Islet of Langerhans (tissue), 1 donor: ENCODE data around the gene SLC40A1.

Source experiments
- FAIRE-seq: peaks from one replicate; lab custom pipeline; 2011; peaks lifted over from hg19 to GRCh38; lab: Jason Lieb, UNC

The SLC40A1 gene

DNA sequence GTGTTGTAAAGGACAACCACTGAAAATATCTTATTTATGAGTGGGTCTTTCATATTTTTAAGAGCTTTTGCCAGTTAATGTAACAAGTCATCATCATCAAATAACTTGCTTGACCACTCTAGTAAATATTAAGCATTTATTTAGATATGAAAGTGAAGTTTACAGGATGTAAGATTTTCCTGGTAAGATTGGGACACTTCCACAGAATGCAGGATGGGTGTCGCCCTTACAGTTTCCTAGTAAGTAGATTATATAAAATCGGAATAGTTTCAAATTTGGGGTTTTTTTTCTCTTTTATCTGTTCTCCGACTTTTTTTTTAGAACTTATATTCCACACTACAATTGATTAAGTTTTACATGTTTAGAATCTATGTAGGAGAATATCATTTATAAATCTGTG lies 14.8 kb upstream of the SLC40A1 start:
- FAIRE-seq = no peak

- no peak for FAIRE-seq
Measured at GRCh38 chr2:189594305-189594704, 13.7 kb upstream of the SLC40A1 start.

- no peak for FAIRE-seq
Measured at GRCh38 chr2:189593115-189593514, 12.5 kb upstream of the SLC40A1 start.

DNA sequence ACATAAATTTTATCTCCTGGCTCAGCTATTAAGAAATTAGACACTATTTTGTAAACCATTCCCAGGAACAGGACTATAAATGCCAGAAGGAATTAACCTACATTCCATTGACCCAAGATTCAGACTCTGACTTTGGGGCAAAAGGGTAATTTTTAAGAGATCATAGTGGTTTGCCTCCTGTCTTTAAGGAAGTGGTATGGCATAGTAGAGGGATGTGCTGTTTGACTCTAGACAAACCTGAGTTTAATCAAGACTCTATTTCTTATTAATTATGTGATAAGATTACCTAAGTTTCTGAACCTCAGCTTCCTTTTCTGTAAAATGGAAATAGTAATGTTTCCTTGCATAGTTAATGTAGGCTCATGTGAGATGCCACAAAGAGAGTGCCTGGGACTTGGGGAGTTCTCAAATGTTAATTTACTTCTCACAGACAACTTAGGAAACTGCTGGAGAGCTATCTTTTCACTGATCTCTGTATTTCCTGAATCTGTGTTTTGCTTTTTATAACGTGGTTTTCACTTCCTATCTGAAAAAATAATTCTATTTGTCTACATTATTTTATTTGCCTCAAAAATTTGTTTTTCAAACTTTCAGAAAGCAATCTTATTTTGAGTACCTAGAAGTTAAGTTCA lies 11.9 kb upstream of the SLC40A1 start:
- no peak for FAIRE-seq

DNA sequence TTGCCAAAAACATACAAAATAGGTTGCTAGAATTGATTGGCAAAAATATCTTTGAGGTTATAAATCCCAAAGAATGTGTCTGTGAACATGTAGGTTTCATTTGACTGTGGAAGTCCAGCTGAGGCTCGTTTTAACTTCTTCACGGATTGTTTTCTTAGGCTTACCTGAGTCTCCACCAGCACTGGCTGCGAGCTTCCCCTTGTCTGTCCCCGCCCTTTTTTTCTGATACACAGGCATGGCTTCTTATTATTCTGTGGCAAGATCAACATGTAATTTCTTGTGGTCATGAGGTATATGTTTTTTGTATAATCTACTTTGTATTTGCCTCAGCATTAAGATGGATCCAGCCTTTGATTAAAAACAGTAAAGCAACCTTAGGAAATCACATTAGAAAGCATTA lies 7.2 kb upstream of the SLC40A1 start:
- no peak for FAIRE-seq

DNA sequence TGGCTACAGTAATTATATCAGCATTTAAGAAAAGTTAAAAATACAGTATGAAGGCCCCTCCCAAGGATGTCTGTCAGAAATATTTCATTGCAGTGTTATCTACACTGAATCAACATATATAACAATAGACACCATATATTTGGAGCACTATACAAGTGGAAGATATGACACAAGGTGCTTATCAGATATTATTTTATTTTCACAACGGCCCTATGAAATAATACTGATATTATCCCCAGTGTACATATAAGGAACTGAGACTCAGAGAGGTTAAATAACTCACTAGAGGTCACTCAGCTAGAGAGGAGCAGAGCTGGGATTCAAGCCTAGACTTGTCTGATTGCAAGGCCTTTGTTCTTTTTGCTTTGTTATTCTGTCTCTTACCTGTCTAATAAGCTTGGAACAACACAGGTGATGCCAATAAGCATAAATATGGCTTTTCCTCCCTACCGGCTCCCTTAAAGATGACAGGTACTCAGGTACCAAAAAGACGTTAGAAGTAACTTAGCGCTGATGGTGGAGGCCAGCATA lies 4.7 kb upstream of the SLC40A1 start:
- no peak for FAIRE-seq

DNA sequence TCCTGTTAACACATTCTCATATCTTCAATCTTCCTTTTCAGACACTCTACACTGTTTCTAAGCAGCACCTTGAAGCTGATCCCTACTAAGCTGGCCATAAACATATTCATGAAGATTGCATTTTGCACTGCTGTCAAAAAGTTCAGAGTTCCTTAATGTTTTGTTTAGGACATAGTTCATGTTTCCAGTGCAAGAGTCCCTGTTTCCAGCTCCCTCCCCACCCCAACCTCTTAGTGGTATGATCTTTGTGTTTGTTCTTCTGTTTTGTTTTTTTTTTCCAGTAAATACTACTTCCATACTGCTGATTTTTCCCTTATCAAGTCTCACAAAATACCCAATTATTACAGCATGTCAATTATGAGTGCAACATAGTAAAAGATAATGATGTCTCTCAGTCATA lies 4.1 kb upstream of the SLC40A1 start:
- FAIRE-seq = no peak

DNA sequence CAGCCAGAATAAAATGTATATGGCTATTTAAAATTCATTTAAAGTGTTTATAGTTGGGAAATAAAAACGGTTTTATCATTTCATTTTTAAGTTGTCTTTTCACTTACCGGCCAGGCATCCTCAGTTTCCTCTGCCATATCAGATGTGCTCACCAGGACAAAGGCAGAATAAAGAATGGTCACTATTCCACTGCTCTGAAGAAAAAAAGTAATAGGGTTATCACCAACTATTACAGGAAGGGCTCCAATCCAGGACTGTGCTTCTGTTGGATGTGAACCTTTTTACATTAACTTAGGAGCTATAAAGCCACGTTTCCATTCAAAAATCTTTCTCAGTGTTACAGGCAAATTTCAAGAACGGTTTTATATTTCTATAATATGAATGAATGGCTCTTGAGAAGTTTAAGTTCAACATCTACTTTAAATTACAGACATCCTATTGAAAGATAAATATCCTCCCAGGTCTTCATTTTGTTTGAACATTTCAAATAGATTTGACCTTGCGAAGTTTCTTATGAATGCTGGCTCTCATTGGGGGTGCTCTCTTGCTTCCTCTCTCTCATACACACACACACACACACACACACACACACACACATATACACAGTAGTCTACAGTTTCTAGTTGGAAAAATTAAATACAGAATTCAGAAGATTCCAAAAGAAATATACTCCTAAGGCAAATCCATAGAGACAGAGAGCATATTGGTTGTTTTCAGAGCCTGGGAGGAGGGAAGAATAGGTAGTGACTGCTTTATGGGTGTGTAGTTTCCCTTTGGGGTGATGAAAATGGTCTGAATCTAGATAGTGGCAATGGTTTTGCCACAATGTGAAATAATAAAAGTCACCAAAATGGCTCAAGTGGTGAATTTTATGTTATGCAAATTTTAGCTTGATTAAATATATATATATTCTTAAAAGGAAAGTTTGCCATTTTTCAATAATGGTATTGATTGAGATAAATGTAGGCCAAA lies 2.9 kb upstream of the SLC40A1 start:
- no peak for FAIRE-seq

GRCh38 chr2:189582809-189583192 lies 2.2 kb upstream of the SLC40A1 start:
- FAIRE-seq = no peak

DNA sequence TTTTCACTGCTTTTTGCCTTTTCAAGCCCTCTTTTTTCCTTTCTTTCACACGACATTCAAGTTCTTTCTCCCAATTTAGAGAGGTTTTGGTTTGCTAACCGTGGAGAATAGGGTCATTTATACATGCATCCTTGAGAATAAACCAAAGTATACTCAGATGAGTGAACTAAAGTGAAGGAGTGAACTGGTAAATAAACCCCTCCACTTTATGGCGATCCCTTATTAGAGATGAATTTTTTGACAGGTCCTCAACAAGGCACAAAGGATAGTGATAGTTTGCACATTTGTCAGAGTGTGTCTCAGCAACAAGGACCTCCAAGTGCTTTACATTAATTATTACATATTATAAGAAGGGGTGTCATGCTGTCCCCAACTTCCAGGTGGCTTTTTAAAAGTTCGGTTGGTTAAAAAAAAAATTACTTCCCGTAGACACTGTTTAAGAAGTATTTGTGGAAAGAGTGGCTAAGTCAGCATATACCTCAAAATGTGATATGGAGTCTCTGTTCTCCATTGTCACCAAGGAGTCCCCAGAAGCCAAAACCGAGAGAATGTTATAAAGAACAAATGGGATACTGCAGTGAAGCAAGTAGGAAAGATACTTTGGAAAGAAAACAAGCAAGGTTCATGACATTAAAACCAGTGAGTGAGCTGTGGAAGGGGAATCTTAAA lies 1.7 kb upstream of the SLC40A1 start:
- no peak for FAIRE-seq

- FAIRE-seq = no peak
Measured at GRCh38 chr2:189581354-189582139, 961 bp upstream of the SLC40A1 start.

DNA sequence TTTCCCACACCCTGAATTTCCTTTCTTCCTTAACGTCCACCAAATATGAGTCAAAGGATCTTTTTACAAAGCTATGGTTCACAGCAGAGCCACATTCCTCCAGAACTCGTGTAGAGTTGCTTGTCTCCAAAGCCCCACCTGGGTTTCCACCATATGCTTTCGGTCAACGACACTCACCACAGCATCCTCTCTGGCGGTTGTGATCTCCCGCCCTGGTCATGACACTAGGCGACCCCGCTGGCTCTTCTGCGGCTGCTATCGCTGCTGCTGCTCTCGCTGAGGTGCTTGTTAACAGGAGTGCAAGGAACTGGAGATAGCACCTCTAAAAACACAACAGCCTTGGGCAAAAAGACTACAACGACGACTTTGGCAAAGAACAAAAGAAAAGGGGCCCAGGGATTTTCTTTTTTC lies 340 bp downstream of the SLC40A1 start:
- FAIRE-seq = peak; percentile 17

DNA sequence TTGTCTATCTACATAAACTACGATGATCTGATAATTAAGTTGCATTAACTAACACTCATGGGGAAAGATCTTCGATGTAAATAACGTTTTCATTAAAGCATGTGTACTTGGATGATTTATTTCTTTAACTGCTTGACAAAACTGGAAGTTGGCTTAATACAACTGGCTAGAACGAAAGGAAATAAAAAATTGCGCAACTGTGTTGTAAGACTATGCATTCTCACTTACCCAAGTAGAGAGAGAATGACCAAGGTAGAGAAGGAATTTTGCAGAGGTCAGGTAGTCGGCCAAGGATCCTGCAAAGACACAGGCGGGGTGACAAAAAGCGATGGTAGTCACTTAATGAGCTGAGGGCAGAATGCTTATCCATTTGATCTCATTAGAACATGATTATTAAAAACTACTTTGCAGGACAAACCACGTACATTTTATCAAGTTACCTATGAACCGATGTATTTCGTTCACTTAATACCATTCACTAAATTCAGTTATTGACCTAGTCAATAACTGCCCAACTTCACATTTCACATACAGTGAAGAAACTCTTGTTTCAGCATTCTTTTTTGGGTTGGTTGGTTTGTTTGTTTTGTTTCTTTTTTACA lies 900 bp downstream of the SLC40A1 start:
- peak; percentile 47 for FAIRE-seq

GRCh38 chr2:189578272-189578950 lies 2.2 kb downstream of the SLC40A1 start:
- no peak for FAIRE-seq

GRCh38 chr2:189577121-189577520 lies 3.5 kb downstream of the SLC40A1 start:
- FAIRE-seq = no peak

DNA sequence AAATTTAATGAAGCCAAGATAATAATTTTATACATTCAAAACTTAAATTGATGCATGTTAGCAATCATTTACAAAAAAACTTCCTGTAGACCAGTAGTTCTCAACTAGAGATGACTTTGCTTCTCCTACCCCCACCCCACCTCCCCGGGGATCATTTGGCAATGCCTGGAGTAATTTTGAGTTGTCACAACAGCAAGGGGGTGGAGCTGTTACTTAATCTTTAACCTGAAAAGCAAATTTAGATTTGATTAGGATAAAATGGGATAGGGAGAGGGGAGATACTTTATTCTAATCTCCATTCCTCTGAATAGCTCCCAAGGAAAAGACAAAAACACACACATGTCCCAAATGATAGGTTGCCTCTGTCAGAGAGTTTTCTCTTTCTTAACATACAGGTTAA lies 4.2 kb downstream of the SLC40A1 start:
- FAIRE-seq = no peak

DNA sequence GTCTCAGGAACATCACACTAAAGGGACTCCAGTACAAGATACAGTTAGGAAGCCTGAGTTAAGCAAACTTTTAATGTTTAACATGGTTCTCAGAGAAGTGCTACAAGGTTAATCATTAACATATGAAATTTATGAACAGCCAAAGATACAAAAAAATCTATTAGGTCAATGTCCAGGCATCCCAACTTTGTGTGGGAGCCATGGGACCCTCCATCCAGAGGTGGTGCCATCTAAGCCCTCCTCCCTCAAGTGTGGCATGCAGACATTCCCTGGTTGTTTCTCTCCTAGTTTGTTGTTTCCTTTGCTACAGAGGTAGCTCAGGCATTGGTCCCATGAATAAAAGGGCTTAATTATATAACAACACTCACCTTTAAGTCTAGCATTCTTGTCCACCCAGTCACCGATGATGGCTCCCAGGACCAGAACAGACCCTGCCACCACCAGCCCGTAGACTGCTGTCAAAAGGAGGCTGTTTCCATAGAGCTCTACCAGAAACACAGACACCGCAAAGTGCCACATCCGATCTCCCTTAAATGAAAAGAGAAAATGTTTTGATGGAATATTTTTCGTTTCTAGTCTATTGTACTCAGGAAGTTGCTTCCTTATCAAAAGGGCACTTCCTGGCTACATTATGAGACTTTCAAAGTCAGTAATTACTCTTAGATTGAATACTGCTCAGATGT lies 5.7 kb downstream of the SLC40A1 start:
- FAIRE-seq = peak; percentile 93

- no peak for FAIRE-seq
Measured at GRCh38 chr2:189570570-189571031, 10.0 kb downstream of the SLC40A1 start.

GRCh38 chr2:189569295-189569910 lies 11.2 kb downstream of the SLC40A1 start:
- no peak for FAIRE-seq

- FAIRE-seq = no peak
Measured at GRCh38 chr2:189566046-189566445, 14.5 kb downstream of the SLC40A1 start.
